Activated CD4-positive, alpha-beta T cell treated with anti-CD3 and anti-CD28 coated beads, Interleukin-2, amount 10 ng/mL, durations not matched to agents 7 days and 5 days (primary cell): ENCODE results near the gene SDCBP2. TPM values are rescaled to one million over a fixed set of nuclear protein-coding genes. Genes with fewer than 3 reads are reported as not detected.

Experiments
- CTCF ChIA-PET: fragments of 350-600 bp; sonication (Branson Sonifier 250); formaldehyde crosslinking; loops from one replicate; lab custom pipeline; 2021; ENCODE audit warnings: antibody characterized with exemption; lab: Charles Lee
- POLR2A ChIA-PET: fragments of 350-600 bp; sonication (Branson Sonifier 250); formaldehyde crosslinking; loops from one replicate; lab custom pipeline; 2021; ENCODE audit warnings: antibody characterized with exemption; lab: Charles Lee
- DNase-seq: peaks from one replicate; pipeline ENCODE4 v3.0.0-alpha.2; 2020
- H3K27ac Mint-ChIP-seq: one replicate; pipeline ENCODE4 v1.8.0; 2021; ENCODE audit warnings: mild to moderate bottlenecking, moderate library complexity, mixed read lengths
- H3K27me3 Mint-ChIP-seq: one replicate; pipeline ENCODE4 v1.8.0; 2021; ENCODE audit warnings: mixed read lengths
- H3K36me3 Mint-ChIP-seq: one replicate; pipeline ENCODE4 v1.8.0; 2021; ENCODE audit warnings: low read depth, mixed read lengths
- H3K4me1 Mint-ChIP-seq: one replicate; pipeline ENCODE4 v1.8.0; 2021; ENCODE audit warnings: mixed read lengths
- H3K4me3 Mint-ChIP-seq: one replicate; pipeline ENCODE4 v1.8.0; 2021; ENCODE audit warnings: mild to moderate bottlenecking, moderate library complexity, mixed read lengths
- H3K9me3 Mint-ChIP-seq: one replicate; pipeline ENCODE4 v1.8.0; 2021; ENCODE audit warnings: mixed read lengths
- total RNA-seq, 2 experiments: library from RNA; stranded (reverse); gene quantifications; one replicate each; pipeline ENCODE4 v1.2.3, GENCODE V29; 2021

Gene SDCBP2
- total RNA-seq, 2 experiments from 2014 or later: 1.4 to 2.2 TPM

- DNase-seq: no peak
- Mint-ChIP-seq H3K27ac (no peak overlapping the region), H3K4me3 (no peak overlapping the region), H3K36me3 (peaks cover 5% of the 10 kb centered on the region), H3K4me1 (peaks cover 18% of the 10 kb centered on the region), H3K27me3 (no peaks in the 10 kb centered on the region), H3K9me3 (no peaks in the 10 kb centered on the region)
- POLR2A ChIA-PET: interaction anchor here (0.6 kb wide), 1 partner anchor 32 kb away, joined by 3 read pairs; no protein-coding TSS in a partner anchor
- CTCF ChIA-PET: interaction anchor here (1.2 to 1.6 kb wide), 3 partner anchors 8 to 111 kb away, joined by 3 to 4 read pairs (median 3); no protein-coding TSS in a partner anchor
These were observed 4.3 kb downstream of the SDCBP2 start for GRCh38 chr20:1324598-1325172.

DNA sequence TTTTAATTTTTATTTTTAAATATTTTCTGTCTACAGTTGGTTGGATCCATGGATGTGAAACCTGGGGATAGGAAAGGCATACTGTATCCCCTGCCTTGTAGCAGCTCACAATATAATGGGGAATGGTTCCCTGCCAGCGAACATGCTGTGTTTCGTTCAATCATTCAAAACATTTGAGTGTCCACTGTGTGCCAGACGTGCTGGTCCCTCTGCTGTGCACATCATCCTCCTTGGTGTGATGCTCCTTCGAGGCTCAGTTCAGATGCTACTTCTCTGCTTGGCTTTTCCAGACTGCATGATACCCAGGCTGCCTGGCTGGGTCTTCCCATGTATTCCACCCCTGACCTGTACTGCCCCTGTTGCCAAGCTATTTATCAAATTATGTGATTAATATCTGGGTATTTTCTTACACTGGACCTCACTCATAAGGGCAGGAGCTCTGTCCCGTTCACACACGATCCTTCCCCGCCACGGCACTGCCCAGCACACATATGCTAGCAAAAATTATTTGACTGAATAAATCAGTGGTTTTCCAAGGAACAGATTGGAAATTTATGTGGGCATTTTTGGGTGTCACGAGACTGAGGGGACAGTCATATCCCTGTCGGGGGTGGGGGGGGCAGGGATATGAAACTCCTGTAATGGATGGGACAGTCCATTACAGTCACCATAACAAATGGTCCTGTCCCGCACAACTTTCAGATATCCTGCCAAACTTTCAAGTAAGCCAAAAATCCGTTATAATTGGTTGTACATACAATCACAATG lies 4.9 kb downstream of the SDCBP2 start:
- H3K27me3 Mint-ChIP-seq: no peaks in the 10 kb centered on the region
- ChIA-PET CTCF (interaction anchor here (1.1 to 1.3 kb wide), 2 partner anchors 9 to 11 kb away, joined by 3 to 4 read pairs; no protein-coding TSS in a partner anchor), POLR2A (no interaction called here)
- H3K27ac Mint-ChIP-seq: no peak overlapping the region
- no peak overlapping the region for H3K4me3 Mint-ChIP-seq
- no peaks in the 10 kb centered on the region for H3K9me3 Mint-ChIP-seq
- peaks cover 12% of the 10 kb centered on the region for H3K4me1 Mint-ChIP-seq
- DNase-seq: no peak
- H3K36me3 Mint-ChIP-seq: peaks cover 5% of the 10 kb centered on the region

DNA sequence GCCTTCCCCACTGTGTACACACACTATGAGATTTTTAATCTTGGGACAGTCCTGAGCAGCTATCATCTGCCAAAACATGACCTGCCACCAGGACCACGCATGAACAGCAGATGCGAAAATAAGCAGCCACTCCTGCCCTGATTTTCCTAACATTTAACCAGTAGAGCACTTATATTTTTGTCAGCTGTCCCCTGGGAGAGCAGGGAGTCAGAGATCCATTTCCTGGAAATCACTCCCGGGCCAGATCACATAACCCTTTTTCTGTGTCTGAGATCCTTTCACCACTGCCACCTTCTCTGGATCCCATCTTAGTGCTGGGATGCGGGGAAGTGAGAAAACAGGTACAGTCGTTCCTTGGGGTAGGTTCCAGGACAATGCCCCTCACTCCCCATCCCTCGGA lies 5.7 kb downstream of the SDCBP2 start:
- no peaks in the 10 kb centered on the region for H3K9me3 Mint-ChIP-seq
- POLR2A ChIA-PET: no interaction called here
- peaks cover 5% of the 10 kb centered on the region for H3K36me3 Mint-ChIP-seq
- no peak overlapping the region for H3K27ac Mint-ChIP-seq
- DNase-seq: no peak
- H3K4me1 Mint-ChIP-seq: peaks cover 6% of the 10 kb centered on the region
- CTCF ChIA-PET: interaction anchor here (1.1 to 1.3 kb wide), 2 partner anchors 10 kb away, joined by 3 to 4 read pairs; no protein-coding TSS in a partner anchor
- H3K4me3 Mint-ChIP-seq: no peak overlapping the region
- no peaks in the 10 kb centered on the region for H3K27me3 Mint-ChIP-seq

DNA sequence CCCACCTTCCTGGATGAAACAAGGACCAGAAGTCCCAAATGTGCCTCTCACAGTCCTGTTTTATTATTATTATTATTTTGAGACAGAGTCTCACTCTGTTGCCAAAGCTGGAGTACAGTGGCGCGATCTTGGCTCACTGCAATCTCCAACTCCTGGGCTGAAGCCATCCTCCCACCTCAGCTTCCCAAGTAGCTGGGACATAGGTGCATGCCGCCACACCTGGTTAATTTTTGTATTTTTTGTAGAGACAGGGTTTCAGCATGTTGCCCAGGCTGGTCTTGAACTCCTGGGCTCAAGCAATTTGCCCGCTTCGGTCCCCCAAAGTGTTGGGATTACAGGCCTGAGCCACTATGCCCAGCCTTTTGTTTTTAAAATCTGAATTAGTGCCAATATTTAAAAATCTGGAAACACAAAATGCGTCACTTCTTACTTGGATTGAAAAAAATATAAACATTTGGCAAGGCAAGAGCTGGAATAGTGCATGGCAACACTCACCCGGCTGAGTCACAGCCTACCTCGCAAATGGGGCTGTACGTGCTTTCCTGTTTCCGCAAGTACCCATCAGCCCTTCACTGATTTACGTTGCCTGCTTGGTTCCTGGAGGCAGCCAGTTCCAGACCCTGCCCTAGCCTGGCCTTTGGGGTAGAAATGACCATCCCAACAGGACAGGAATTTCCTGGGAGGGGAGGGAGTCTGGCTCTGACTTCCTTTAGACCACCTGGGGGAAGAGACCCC lies 6.3 kb downstream of the SDCBP2 start:
- CTCF ChIA-PET: interaction anchor here (0.9 to 1.6 kb wide), 5 partner anchors 10 to 144 kb away, joined by 3 to 5 read pairs (median 3); partner anchors contain the start of gene NSFL1C
- Mint-ChIP-seq H3K4me3 (no peak overlapping the region), H3K27me3 (no peaks in the 10 kb centered on the region), H3K36me3 (peaks cover under 1% of the 10 kb centered on the region), H3K4me1 (peaks cover 12% of the 10 kb centered on the region), H3K9me3 (no peaks in the 10 kb centered on the region), H3K27ac (no peak overlapping the region)
- POLR2A ChIA-PET: no interaction called here
- no peak for DNase-seq

DNA sequence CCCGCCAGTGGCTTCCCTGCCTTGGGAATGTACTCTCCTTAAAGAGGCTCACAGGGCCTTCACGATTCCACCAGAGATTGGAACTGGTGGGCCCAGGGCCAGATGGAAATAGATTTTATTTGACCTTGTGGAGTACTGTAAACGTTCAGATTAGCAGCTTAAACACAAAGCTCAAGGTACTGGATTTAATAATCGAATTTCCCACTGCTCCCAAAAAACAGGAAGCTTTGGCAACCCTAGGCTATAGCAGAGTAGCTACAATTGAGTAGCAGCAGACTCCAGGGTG lies 7.3 kb downstream of the SDCBP2 start:
- ChIA-PET POLR2A (no interaction called here), CTCF (interaction anchor here (0.9 to 1.6 kb wide), 4 partner anchors 9 to 145 kb away, joined by 3 to 5 read pairs (median 3); partner anchors contain the start of gene NSFL1C)
- Mint-ChIP-seq H3K27me3 (peaks cover 4% of the 10 kb centered on the region), H3K9me3 (no peaks in the 10 kb centered on the region), H3K4me1 (peaks cover 12% of the 10 kb centered on the region), H3K36me3 (no peaks in the 10 kb centered on the region), H3K4me3 (no peak overlapping the region), H3K27ac (no peak overlapping the region)
- DNase-seq: no peak

GRCh38 chr20:1320902-1321653 lies 7.9 kb downstream of the SDCBP2 start:
- POLR2A ChIA-PET: no interaction called here
- H3K4me1 Mint-ChIP-seq: peaks cover 12% of the 10 kb centered on the region
- no peaks in the 10 kb centered on the region for H3K9me3 Mint-ChIP-seq
- H3K4me3 Mint-ChIP-seq: no peak overlapping the region
- CTCF ChIA-PET: interaction anchor here (1.2 to 1.6 kb wide), 3 partner anchors 8 to 146 kb away, joined by 3 to 5 read pairs (median 3); partner anchors contain the start of gene NSFL1C
- DNase-seq: no peak
- H3K27me3 Mint-ChIP-seq: peaks cover 4% of the 10 kb centered on the region
- no peak overlapping the region for H3K27ac Mint-ChIP-seq
- no peaks in the 10 kb centered on the region for H3K36me3 Mint-ChIP-seq

GRCh38 chr20:1320016-1320415 lies 8.9 kb downstream of the SDCBP2 start:
- H3K9me3 Mint-ChIP-seq: no peaks in the 10 kb centered on the region
- ChIA-PET POLR2A (no interaction called here), CTCF (interaction anchor here (1.2 to 1.6 kb wide), 3 partner anchors 10 to 57 kb away, joined by 3 read pairs; no protein-coding TSS in a partner anchor)

DNA sequence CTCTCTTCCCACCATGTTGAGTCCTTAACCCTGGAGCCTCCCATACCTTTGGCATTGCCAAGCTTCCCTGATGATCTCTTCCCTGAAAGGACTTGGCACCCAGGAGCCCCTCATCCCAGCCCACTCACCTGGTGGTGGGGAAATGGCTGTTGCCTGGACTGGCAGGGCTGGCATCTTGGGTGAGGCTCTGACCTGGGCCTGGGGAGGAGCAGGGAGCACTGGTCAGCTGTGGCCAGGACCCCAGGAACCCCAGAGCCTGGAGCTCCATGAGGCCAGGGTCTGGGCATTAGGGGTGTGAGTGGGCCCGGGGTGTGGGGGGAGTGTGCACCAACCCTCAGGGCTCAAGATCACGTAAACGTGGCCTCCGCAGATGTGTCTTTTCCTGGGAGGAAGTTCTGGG lies 9.5 kb downstream of the SDCBP2 start:
- ChIA-PET POLR2A (no interaction called here), CTCF (interaction anchor here (0.5 to 1.6 kb wide), 4 partner anchors 9 to 116 kb away, joined by 3 to 5 read pairs (median 3); no protein-coding TSS in a partner anchor)
- H3K27me3 Mint-ChIP-seq: peaks cover 4% of the 10 kb centered on the region
- peaks cover 12% of the 10 kb centered on the region for H3K4me1 Mint-ChIP-seq
- no peaks in the 10 kb centered on the region for H3K9me3 Mint-ChIP-seq
- no peaks in the 10 kb centered on the region for H3K36me3 Mint-ChIP-seq
- DNase-seq: no peak
- no peak overlapping the region for H3K27ac Mint-ChIP-seq
- no peak overlapping the region for H3K4me3 Mint-ChIP-seq

More at GRCh38 chr20:1320016-1320415, 8.9 kb downstream of the SDCBP2 start:
- Mint-ChIP-seq H3K27ac (no peak overlapping the region), H3K4me1 (peaks cover 12% of the 10 kb centered on the region), H3K36me3 (no peaks in the 10 kb centered on the region), H3K4me3 (no peak overlapping the region), H3K27me3 (peaks cover 4% of the 10 kb centered on the region)
- DNase-seq: no peak

DNA sequence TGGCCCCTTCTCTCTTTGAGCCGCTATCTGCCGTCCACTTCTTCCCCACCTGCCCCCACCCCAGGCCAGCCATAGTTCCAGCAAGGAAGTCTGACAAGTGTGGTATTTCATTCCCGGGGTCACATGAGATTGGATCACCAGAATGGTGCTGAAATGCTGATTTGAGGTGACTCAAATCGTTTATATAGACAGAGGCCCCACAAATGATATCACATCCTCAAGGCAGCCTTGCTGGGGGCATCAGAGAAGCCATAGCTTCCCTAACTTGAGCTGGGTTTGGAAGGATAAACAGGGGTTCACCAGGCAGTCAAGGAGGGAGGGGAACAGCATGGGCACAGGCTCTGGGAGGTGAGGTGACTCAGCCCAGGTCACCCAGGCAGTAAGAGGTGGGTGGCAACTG lies 9.9 kb downstream of the SDCBP2 start:
- POLR2A ChIA-PET: no interaction called here
- no peak overlapping the region for H3K4me3 Mint-ChIP-seq
- no peaks in the 10 kb centered on the region for H3K36me3 Mint-ChIP-seq
- H3K27ac Mint-ChIP-seq: no peak overlapping the region
- H3K27me3 Mint-ChIP-seq: peaks cover 4% of the 10 kb centered on the region
- DNase-seq: no peak
- H3K4me1 Mint-ChIP-seq: peaks cover 12% of the 10 kb centered on the region
- CTCF ChIA-PET: interaction anchor here (0.5 to 1.6 kb wide), 5 partner anchors 9 to 132 kb away, joined by 3 to 5 read pairs (median 3); no protein-coding TSS in a partner anchor
- H3K9me3 Mint-ChIP-seq: no peaks in the 10 kb centered on the region

DNA sequence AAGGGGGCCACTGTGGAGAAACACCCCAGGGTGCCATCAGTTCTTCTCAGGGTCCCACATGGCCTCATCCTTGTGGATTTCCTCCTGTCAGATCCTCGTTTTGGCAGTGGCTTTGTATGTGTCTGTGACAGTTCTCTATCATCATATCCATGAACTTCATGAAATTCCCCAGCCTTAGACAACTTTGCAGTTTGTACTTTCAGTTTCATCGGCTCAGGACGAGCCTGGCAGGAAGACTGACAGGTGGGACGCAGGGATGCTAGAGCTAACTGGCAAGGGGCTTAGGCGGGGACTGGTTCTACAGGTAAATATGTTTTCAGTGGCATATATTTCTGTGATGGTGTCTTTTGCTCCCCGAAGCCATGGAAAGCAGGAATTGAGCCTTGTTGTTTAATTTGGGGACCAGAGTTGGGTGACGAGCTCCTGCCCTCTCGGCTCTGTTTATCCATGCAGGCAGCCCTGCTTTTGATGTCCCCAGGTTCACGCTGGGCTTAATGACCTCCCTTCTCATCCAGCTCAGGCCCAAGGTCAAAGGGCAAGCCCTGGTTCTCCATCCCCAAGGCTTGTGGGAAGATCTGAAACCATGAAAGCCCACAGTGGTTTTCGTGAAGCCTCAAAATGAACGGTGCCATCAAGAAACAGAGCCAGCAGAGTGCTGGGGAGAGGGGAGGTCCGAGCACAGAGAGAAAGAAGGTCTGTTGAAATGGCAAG lies 11.2 kb downstream of the SDCBP2 start:
- Mint-ChIP-seq H3K27me3 (peaks cover 4% of the 10 kb centered on the region), H3K4me3 (no peak overlapping the region), H3K9me3 (no peaks in the 10 kb centered on the region), H3K36me3 (no peaks in the 10 kb centered on the region), H3K4me1 (peaks cover 7% of the 10 kb centered on the region), H3K27ac (no peak overlapping the region)
- no peak for DNase-seq
- ChIA-PET POLR2A (no interaction called here), CTCF (no interaction called here)

DNA sequence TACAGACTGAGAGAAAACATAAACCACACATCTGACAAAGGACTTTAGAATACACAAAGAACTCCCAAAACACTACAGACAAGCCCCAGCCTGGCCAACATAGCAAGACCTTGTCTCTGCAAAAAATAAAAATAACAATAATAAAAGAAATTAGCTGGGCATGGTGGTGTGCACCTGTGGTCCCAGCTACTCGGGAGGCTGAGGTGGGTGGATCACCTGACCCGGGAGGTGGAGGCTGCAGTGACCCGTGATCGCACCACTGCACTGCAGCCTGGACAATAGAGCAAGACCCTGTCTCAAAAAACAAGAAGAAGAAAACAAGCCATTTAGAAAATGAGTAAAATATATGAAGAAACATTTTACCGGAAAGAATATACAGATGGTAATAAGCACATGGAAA lies 13.1 kb downstream of the SDCBP2 start:
- Mint-ChIP-seq H3K9me3 (no peaks in the 10 kb centered on the region), H3K4me3 (no peak overlapping the region), H3K27me3 (peaks cover 4% of the 10 kb centered on the region), H3K27ac (no peak overlapping the region), H3K4me1 (peaks cover 7% of the 10 kb centered on the region), H3K36me3 (no peaks in the 10 kb centered on the region)
- ChIA-PET CTCF (no interaction called here), POLR2A (no interaction called here)
- DNase-seq: no peak
